ENCODE measurements around the gene CD63. TPM values are rescaled to one million over a fixed set of nuclear protein-coding genes. Genes with fewer than 3 reads are reported as not detected.
A peak's percentile ranks its signal among the peaks of the same experiment; 100 is the strongest.

Gene CD63
- total RNA-seq, 1 experiment from 2014 or later, result 581 TPM

- peak overlapping the region in 1 of 3 experiments; percentile 79; a peak in 2 of 7 replicates for H3K27ac Mint-ChIP-seq
- Histone ChIP-seq H3K79me1 (ENCODE audit: insufficient read depth, low read depth, low read length, poor library complexity, severe bottlenecking) (no peaks in the 10 kb centered on the region), H3K56ac (ENCODE audit: insufficient read length, low read depth, low read length) (no peak overlapping the region), H2BK20ac (ENCODE audit: low read depth, low read length, poor library complexity, severe bottlenecking) (no peak overlapping the region), H3K4ac (ENCODE audit: low read depth, low read length) (no peak overlapping the region), H3T11ph (ENCODE audit: low read length) (no peak overlapping the region), H4K20me1 (ENCODE audit: control insufficient read depth, insufficient read depth, insufficient read length) (no peaks in the 10 kb centered on the region), H3K4me2 (ENCODE audit: insufficient read depth, insufficient read length, low read length) (no peak overlapping the region), H2BK12ac (ENCODE audit: insufficient read length, low read depth, low read length) (no peak overlapping the region), H3K9ac (ENCODE audit: extremely low read depth, insufficient read length, low read length) (no peak overlapping the region), H4K91ac (ENCODE audit: insufficient read length, low read depth, low read length) (no peak overlapping the region), H3K27me3 (ENCODE audit: insufficient read depth, low read length) (no peaks in the 10 kb centered on the region), H2AK5ac (ENCODE audit: insufficient read length, low read length) (no peak overlapping the region), H3K27ac (ENCODE audit: insufficient read length, low read depth, low read length) (no peak overlapping the region), H4K5ac (ENCODE audit: insufficient read length, low read depth, low read length) (no peak overlapping the region), H3K23me2 (ENCODE audit: insufficient read length, low read depth, low read length, poor library complexity, severe bottlenecking) (no peaks in the 10 kb centered on the region), H3K9me3 (ENCODE audit: control insufficient read depth, low read depth, low read length) (no peaks in the 10 kb centered on the region), H3K14ac (ENCODE audit: insufficient read depth, low read length) (no peak overlapping the region), H2BK5ac (ENCODE audit: insufficient read length, low read length) (no peak overlapping the region), H4K8ac (replicated peaks; ENCODE audit: insufficient read length, low read depth, low read length) (no peak overlapping the region), H3K23ac (ENCODE audit: insufficient read length, low read depth, low read length) (no peak overlapping the region), H2BK15ac (ENCODE audit: low read depth, low read length) (no peak overlapping the region), H2BK120ac (ENCODE audit: low read depth, low read length, poor library complexity, severe bottlenecking) (no peak overlapping the region), H3K79me2 (ENCODE audit: insufficient read depth, low read length) (no peaks in the 10 kb centered on the region), H2AFZ (ENCODE audit: low read length) (no peak overlapping the region), H3K18ac (ENCODE audit: insufficient read length, low read depth, low read length) (no peak overlapping the region), H3K4me1 (ENCODE audit: insufficient read depth, low read length) (0 out of 2 replicates have a peak, but pooled peaks cover 4% of the 10 kb centered on the region)
- H3K9me3 Mint-ChIP-seq, result no peaks in the 10 kb centered on the region; a peak in 1 of 5 replicates
- TF ChIP-seq, protein P1, sequence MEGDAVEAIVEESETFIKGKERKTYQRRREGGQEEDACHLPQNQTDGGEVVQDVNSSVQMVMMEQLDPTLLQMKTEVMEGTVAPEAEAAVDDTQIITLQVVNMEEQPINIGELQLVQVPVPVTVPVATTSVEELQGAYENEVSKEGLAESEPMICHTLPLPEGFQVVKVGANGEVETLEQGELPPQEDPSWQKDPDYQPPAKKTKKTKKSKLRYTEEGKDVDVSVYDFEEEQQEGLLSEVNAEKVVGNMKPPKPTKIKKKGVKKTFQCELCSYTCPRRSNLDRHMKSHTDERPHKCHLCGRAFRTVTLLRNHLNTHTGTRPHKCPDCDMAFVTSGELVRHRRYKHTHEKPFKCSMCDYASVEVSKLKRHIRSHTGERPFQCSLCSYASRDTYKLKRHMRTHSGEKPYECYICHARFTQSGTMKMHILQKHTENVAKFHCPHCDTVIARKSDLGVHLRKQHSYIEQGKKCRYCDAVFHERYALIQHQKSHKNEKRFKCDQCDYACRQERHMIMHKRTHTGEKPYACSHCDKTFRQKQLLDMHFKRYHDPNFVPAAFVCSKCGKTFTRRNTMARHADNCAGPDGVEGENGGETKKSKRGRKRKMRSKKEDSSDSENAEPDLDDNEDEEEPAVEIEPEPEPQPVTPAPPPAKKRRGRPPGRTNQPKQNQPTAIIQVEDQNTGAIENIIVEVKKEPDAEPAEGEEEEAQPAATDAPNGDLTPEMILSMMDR (conservative IDR thresholded peaks at IDR 0.05), result no peak
- H3K36me3 Mint-ChIP-seq (ENCODE audit: insufficient read depth in 1 of 3, low read depth in 3 of 3), result peaks cover 38 to 81% (median 72%) of the 10 kb centered on the region in 3 experiments
- no peaks in the 10 kb centered on the region for H3K27me3 Mint-ChIP-seq (ENCODE audit: low read depth)
- no peak overlapping the region for H3K4me3 Mint-ChIP-seq
- H3K4me1 Mint-ChIP-seq, result peaks cover 29 to 35% of the 10 kb centered on the region in 2 experiments
- DNase-seq, result no peak
- no CpG with 5 or more reads among the region's 2 CpGs for WGBS (ENCODE audit: extremely low coverage, insufficient read length, low lambda C conversion rate)
These were observed 26.4 kb upstream of the CD63 start for GRCh38 chr12:55755246-55755645.

Data from H9 (cell line).